Osteocyte (in vitro differentiated cells): ENCODE measurements around the gene TCF7L1. TPM values are rescaled to one million over a fixed set of nuclear protein-coding genes. Genes with fewer than 3 reads are reported as not detected.
A peak's percentile ranks its signal among the peaks of the same experiment; 100 is the strongest.

Experiments
- DNase-seq: peaks from one replicate; pipeline ENCODE4 v3.0.0; 2021; ENCODE audit warnings: mixed read lengths; ENCODE audit not compliant: unreplicated experiment; ENCODE audit errors: extremely low spot score
- H3K27ac Mint-ChIP-seq: one replicate; pipeline ENCODE4 v1.8.0; 2021; ENCODE audit warnings: mild to moderate bottlenecking, mixed read lengths; ENCODE audit not compliant: unreplicated experiment
- H3K27me3 Mint-ChIP-seq: one replicate; pipeline ENCODE4 v1.8.0; 2021; ENCODE audit warnings: mixed read lengths; ENCODE audit not compliant: unreplicated experiment
- H3K36me3 Mint-ChIP-seq: one replicate; pipeline ENCODE4 v1.8.0; 2021; ENCODE audit warnings: mixed read lengths; ENCODE audit not compliant: unreplicated experiment
- H3K4me1 Mint-ChIP-seq: one replicate; pipeline ENCODE4 v1.8.0; 2021; ENCODE audit warnings: mixed read lengths; ENCODE audit not compliant: unreplicated experiment
- H3K4me3 Mint-ChIP-seq: one replicate; pipeline ENCODE4 v1.8.0; 2021; ENCODE audit warnings: mild to moderate bottlenecking, moderate library complexity, mixed read lengths; ENCODE audit not compliant: unreplicated experiment
- H3K9me3 Mint-ChIP-seq: one replicate; pipeline ENCODE4 v1.8.0; 2021; ENCODE audit warnings: mixed read lengths; ENCODE audit not compliant: unreplicated experiment
- CTCF ChIP-seq: fragments of 200-600 bp; sonication (generic); IDR thresholded peaks from 2 replicates; pipeline ENCODE4 v1.5.0; 2021; ENCODE audit warnings: antibody characterized with exemption, mild to moderate bottlenecking, moderate library complexity
- total RNA-seq: library from RNA; stranded (reverse); gene quantifications from 2 replicates; pipeline ENCODE4 v1.2.1, GENCODE V29; 2021

TCF7L1 gene
- total RNA-seq, 1 donor from 2014 or later = 31.8 TPM

GRCh38 chr2:85248773-85249509, 115.7 kb downstream of the TCF7L1 start:
- Mint-ChIP-seq H3K4me3 (peak overlapping the region; percentile 1), H3K9me3 (no peaks in the 10 kb centered on the region)
- no peak for TF ChIP-seq CTCF

GRCh38 chr2:85250045-85250444, 116.9 kb downstream of the TCF7L1 start:
- H3K9me3 Mint-ChIP-seq = no peaks in the 10 kb centered on the region
- H3K4me3 Mint-ChIP-seq = no peak overlapping the region
- no peak for TF ChIP-seq CTCF
- peaks cover 53% of the 10 kb centered on the region for H3K4me1 Mint-ChIP-seq
- H3K27ac Mint-ChIP-seq = no peak overlapping the region
- no peak for DNase-seq
- H3K27me3 Mint-ChIP-seq = no peaks in the 10 kb centered on the region
- H3K36me3 Mint-ChIP-seq = no peaks in the 10 kb centered on the region

More at GRCh38 chr2:85248773-85249509, 115.7 kb downstream of the TCF7L1 start:
- Mint-ChIP-seq H3K27me3 (no peaks in the 10 kb centered on the region), H3K4me1 (peaks cover 54% of the 10 kb centered on the region), H3K27ac (peak overlapping the region; percentile 77), H3K36me3 (no peaks in the 10 kb centered on the region)
- DNase-seq = no peak

- H3K4me1 Mint-ChIP-seq = peaks cover 60% of the 10 kb centered on the region
- no peak for TF ChIP-seq CTCF
- no peaks in the 10 kb centered on the region for H3K36me3 Mint-ChIP-seq
- H3K27me3 Mint-ChIP-seq = no peaks in the 10 kb centered on the region
- H3K9me3 Mint-ChIP-seq = no peaks in the 10 kb centered on the region
- no peak overlapping the region for H3K4me3 Mint-ChIP-seq
- DNase-seq = no peak
- no peak overlapping the region for H3K27ac Mint-ChIP-seq
These were observed 118.0 kb downstream of the TCF7L1 start for GRCh38 chr2:85251070-85251616.

- DNase-seq = no peak
- Mint-ChIP-seq H3K27ac (no peak overlapping the region), H3K36me3 (no peaks in the 10 kb centered on the region), H3K4me1 (peaks cover 59% of the 10 kb centered on the region), H3K27me3 (no peaks in the 10 kb centered on the region), H3K9me3 (no peaks in the 10 kb centered on the region), H3K4me3 (no peak overlapping the region)
- no peak for TF ChIP-seq CTCF
These were observed 120.7 kb downstream of the TCF7L1 start for GRCh38 chr2:85253890-85254289.

GRCh38 chr2:85254540-85255300, 121.5 kb downstream of the TCF7L1 start:
- DNase-seq = no peak
- Mint-ChIP-seq H3K36me3 (no peaks in the 10 kb centered on the region), H3K27ac (no peak overlapping the region), H3K4me3 (no peak overlapping the region), H3K4me1 (peaks cover 59% of the 10 kb centered on the region), H3K9me3 (no peaks in the 10 kb centered on the region), H3K27me3 (no peaks in the 10 kb centered on the region)
- no peak for TF ChIP-seq CTCF
